HG03159 (cell line): ENCODE results near the gene HAUS8.

ENCODE experiments used
- ATAC-seq: cut with Tn5 transposase; IDR thresholded peaks from one replicate; pipeline ENCODE4 v1.9.1; 2021; ENCODE audit warnings: mild to moderate bottlenecking, moderate library complexity; ENCODE audit not compliant: unreplicated experiment

HAUS8 gene

DNA sequence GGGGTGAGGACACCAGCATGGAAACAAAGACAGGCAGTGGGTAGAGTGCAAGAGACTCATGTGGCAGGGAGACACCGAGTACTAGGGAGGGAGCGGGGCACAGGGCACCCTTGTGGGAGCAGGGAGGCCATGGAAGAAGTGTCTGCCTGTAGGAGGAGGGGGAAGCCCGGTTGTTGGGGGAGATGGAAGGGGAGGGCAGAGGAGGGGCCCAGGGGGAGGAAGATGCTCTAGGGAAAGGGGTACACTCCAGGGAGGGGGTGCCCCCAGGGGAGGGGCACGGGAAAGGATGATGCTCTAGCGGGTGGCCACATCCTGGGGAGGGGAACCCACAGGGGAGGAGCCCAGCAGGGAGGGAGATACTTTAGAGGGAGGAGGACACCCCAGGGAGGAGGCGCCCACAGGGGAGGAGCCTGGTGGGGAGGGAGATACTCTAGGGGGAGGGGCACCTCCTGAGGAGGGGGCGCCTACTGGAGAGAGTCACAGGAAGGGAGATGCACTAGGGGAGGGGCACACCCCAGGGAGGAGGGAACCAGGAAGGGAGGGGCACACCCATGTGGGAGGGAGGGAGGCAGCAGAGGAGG, 73.6 kb downstream of the HAUS8 start:
- no peak for ATAC-seq
